ENCODE measurements around the gene ZNF423. TPM values are rescaled to one million over a fixed set of nuclear protein-coding genes. Genes with fewer than 3 reads are reported as not detected.

ZNF423 gene
- total RNA-seq, 2 experiments from 2014 or later: not detected

- Mint-ChIP-seq H3K4me3 (no peak overlapping the region), H3K27me3 (no peaks in the 10 kb centered on the region), H3K9me3 (no peaks in the 10 kb centered on the region), H3K27ac (no peak overlapping the region), H3K36me3 (no peaks in the 10 kb centered on the region), H3K4me1 (ENCODE audit: low read depth) (no peaks in the 10 kb centered on the region)
- intact Hi-C loops (cut with micrococcal nuclease): no loop called here
- ChIA-PET POLR2A (no interaction called here), CTCF (no interaction called here)
- no peak for DNase-seq
These were observed 313.5 kb downstream of the ZNF423 start for GRCh38 chr16:49542391-49542891.

- H3K4me1 Mint-ChIP-seq (ENCODE audit: low read depth): no peaks in the 10 kb centered on the region
- POLR2A ChIA-PET: no interaction called here
- H3K27ac Mint-ChIP-seq: no peak overlapping the region
- intact Hi-C loops (cut with micrococcal nuclease): no loop called here
- no peak overlapping the region for H3K4me3 Mint-ChIP-seq
- CTCF ChIA-PET: no interaction called here
- no peak for DNase-seq
- H3K9me3 Mint-ChIP-seq: no peaks in the 10 kb centered on the region
- no peaks in the 10 kb centered on the region for H3K36me3 Mint-ChIP-seq
- H3K27me3 Mint-ChIP-seq: no peaks in the 10 kb centered on the region
These were observed 315.1 kb downstream of the ZNF423 start for GRCh38 chr16:49540836-49541235.

- Mint-ChIP-seq H3K36me3 (no peaks in the 10 kb centered on the region), H3K27me3 (no peaks in the 10 kb centered on the region), H3K4me3 (no peak overlapping the region), H3K4me1 (ENCODE audit: low read depth) (no peaks in the 10 kb centered on the region), H3K27ac (no peak overlapping the region), H3K9me3 (no peaks in the 10 kb centered on the region)
- intact Hi-C loops (cut with micrococcal nuclease): no loop called here
- ChIA-PET POLR2A (no interaction called here), CTCF (no interaction called here)
- no peak for DNase-seq
These were observed 316.2 kb downstream of the ZNF423 start for GRCh38 chr16:49539758-49540157.

- Mint-ChIP-seq H3K36me3 (no peaks in the 10 kb centered on the region), H3K27me3 (no peaks in the 10 kb centered on the region), H3K9me3 (no peaks in the 10 kb centered on the region), H3K4me1 (ENCODE audit: low read depth) (no peaks in the 10 kb centered on the region), H3K4me3 (no peak overlapping the region), H3K27ac (no peak overlapping the region)
- intact Hi-C loops (cut with micrococcal nuclease): no loop called here
- POLR2A ChIA-PET: no interaction called here
- no peak for DNase-seq
- CTCF ChIA-PET: no interaction called here
These were observed 317.9 kb downstream of the ZNF423 start for GRCh38 chr16:49537924-49538459.

- Mint-ChIP-seq H3K4me1 (ENCODE audit: low read depth) (no peaks in the 10 kb centered on the region), H3K36me3 (no peaks in the 10 kb centered on the region), H3K9me3 (no peaks in the 10 kb centered on the region), H3K4me3 (no peak overlapping the region), H3K27ac (no peak overlapping the region), H3K27me3 (no peaks in the 10 kb centered on the region)
- intact Hi-C loops (cut with micrococcal nuclease): no loop called here
- ChIA-PET CTCF (no interaction called here), POLR2A (no interaction called here)
- DNase-seq: no peak
These were observed 320.9 kb downstream of the ZNF423 start for GRCh38 chr16:49534901-49535610.

- peaks cover under 1% of the 10 kb centered on the region for H3K4me1 Mint-ChIP-seq (ENCODE audit: low read depth)
- no peak overlapping the region for H3K4me3 Mint-ChIP-seq
- no peaks in the 10 kb centered on the region for H3K36me3 Mint-ChIP-seq
- intact Hi-C loops (cut with micrococcal nuclease): no loop called here
- H3K27ac Mint-ChIP-seq: no peak overlapping the region
- POLR2A ChIA-PET: no interaction called here
- no peaks in the 10 kb centered on the region for H3K9me3 Mint-ChIP-seq
- CTCF ChIA-PET: no interaction called here
- no peak for DNase-seq
- no peaks in the 10 kb centered on the region for H3K27me3 Mint-ChIP-seq
These were observed 322.5 kb downstream of the ZNF423 start for GRCh38 chr16:49533422-49533821.

- no peak overlapping the region for H3K4me3 Mint-ChIP-seq
- no peaks in the 10 kb centered on the region for H3K27me3 Mint-ChIP-seq
- intact Hi-C loops (cut with micrococcal nuclease): no loop called here
- no peak for DNase-seq
- peaks cover 6% of the 10 kb centered on the region for H3K4me1 Mint-ChIP-seq (ENCODE audit: low read depth)
- no peaks in the 10 kb centered on the region for H3K36me3 Mint-ChIP-seq
- CTCF ChIA-PET: no interaction called here
- H3K9me3 Mint-ChIP-seq: no peaks in the 10 kb centered on the region
- POLR2A ChIA-PET: no interaction called here
- no peak overlapping the region for H3K27ac Mint-ChIP-seq
These were observed 323.0 kb downstream of the ZNF423 start for GRCh38 chr16:49532873-49533272.

GRCh38 chr16:49531931-49532840 lies 323.7 kb downstream of the ZNF423 start:
- H3K27me3 Mint-ChIP-seq: peaks cover 1% of the 10 kb centered on the region
- no peak overlapping the region for H3K27ac Mint-ChIP-seq
- no peaks in the 10 kb centered on the region for H3K36me3 Mint-ChIP-seq
- H3K4me1 Mint-ChIP-seq (ENCODE audit: low read depth): peaks cover 8% of the 10 kb centered on the region
- DNase-seq: no peak
- H3K4me3 Mint-ChIP-seq: no peak overlapping the region
- CTCF ChIA-PET: interaction anchor here (0.8 kb wide), 1 partner anchor 86 kb away, joined by 3 read pairs; no protein-coding TSS in a partner anchor
- no peaks in the 10 kb centered on the region for H3K9me3 Mint-ChIP-seq
- intact Hi-C loops (cut with micrococcal nuclease): no loop called here
- POLR2A ChIA-PET: no interaction called here

GRCh38 chr16:49531425-49531824 lies 324.5 kb downstream of the ZNF423 start:
- POLR2A ChIA-PET: no interaction called here
- CTCF ChIA-PET: interaction anchor here (0.8 kb wide), 1 partner anchor 86 kb away, joined by 3 read pairs; no protein-coding TSS in a partner anchor
- intact Hi-C loops (cut with micrococcal nuclease): no loop called here
- H3K27me3 Mint-ChIP-seq: peaks cover 1% of the 10 kb centered on the region
- H3K9me3 Mint-ChIP-seq: no peaks in the 10 kb centered on the region
- H3K4me3 Mint-ChIP-seq: no peak overlapping the region
- no peak for DNase-seq
- H3K36me3 Mint-ChIP-seq: no peaks in the 10 kb centered on the region
- peaks cover 8% of the 10 kb centered on the region for H3K4me1 Mint-ChIP-seq (ENCODE audit: low read depth)
- no peak overlapping the region for H3K27ac Mint-ChIP-seq

GRCh38 chr16:49530427-49530970 lies 325.4 kb downstream of the ZNF423 start:
- no peaks in the 10 kb centered on the region for H3K9me3 Mint-ChIP-seq
- H3K4me3 Mint-ChIP-seq: no peak overlapping the region
- DNase-seq: no peak
- CTCF ChIA-PET: no interaction called here
- H3K36me3 Mint-ChIP-seq: no peaks in the 10 kb centered on the region
- intact Hi-C loops (cut with micrococcal nuclease): no loop called here
- peaks cover 1% of the 10 kb centered on the region for H3K27me3 Mint-ChIP-seq
- peaks cover 8% of the 10 kb centered on the region for H3K4me1 Mint-ChIP-seq (ENCODE audit: low read depth)
- H3K27ac Mint-ChIP-seq: no peak overlapping the region
- POLR2A ChIA-PET: no interaction called here

- Mint-ChIP-seq H3K9me3 (no peaks in the 10 kb centered on the region), H3K4me3 (no peak overlapping the region), H3K4me1 (ENCODE audit: low read depth) (peaks cover 8% of the 10 kb centered on the region), H3K27me3 (peaks cover 1% of the 10 kb centered on the region), H3K36me3 (no peaks in the 10 kb centered on the region), H3K27ac (no peak overlapping the region)
- no peak for DNase-seq
- POLR2A ChIA-PET: interaction anchor here (0.6 kb wide), 1 partner anchor 1398 kb away, joined by 3 read pairs; no protein-coding TSS in a partner anchor
- intact Hi-C loops (cut with micrococcal nuclease): loop anchor here (10.0 kb wide), 1 partner anchor 65 kb away; no protein-coding TSS in a partner anchor
- CTCF ChIA-PET: no interaction called here
These were observed 326.4 kb downstream of the ZNF423 start for GRCh38 chr16:49529411-49530045.

- no peak overlapping the region for H3K27ac Mint-ChIP-seq
- H3K4me3 Mint-ChIP-seq: no peak overlapping the region
- intact Hi-C loops (cut with micrococcal nuclease): loop anchor here (10.0 kb wide), 1 partner anchor 66 kb away; no protein-coding TSS in a partner anchor
These were observed 327.0 kb downstream of the ZNF423 start for GRCh38 chr16:49528866-49529288.

More at GRCh38 chr16:49528866-49529288, 327.0 kb downstream of the ZNF423 start:
- ChIA-PET POLR2A (interaction anchor here (0.6 kb wide), 1 partner anchor 1398 kb away, joined by 3 read pairs; no protein-coding TSS in a partner anchor), CTCF (no interaction called here)
- peaks cover 1% of the 10 kb centered on the region for H3K27me3 Mint-ChIP-seq
- peaks cover 8% of the 10 kb centered on the region for H3K4me1 Mint-ChIP-seq (ENCODE audit: low read depth)
- DNase-seq: no peak
- H3K36me3 Mint-ChIP-seq: no peaks in the 10 kb centered on the region
- H3K9me3 Mint-ChIP-seq: no peaks in the 10 kb centered on the region

Data from activated CD4-positive, alpha-beta memory T cell treated with anti-CD3 and anti-CD28 coated beads for 36 hours (primary cell).